HT1080 (cell line): Measurements from ENCODE around the gene SPDYE3. TPM values are rescaled to one million over a fixed set of nuclear protein-coding genes. Genes with fewer than 3 reads are reported as not detected.
"Not testable (repeated sequence)": the region's sequence is repeated elsewhere in the genome, so short reads cannot be mapped to it uniquely, and the experiment has no call there.

Source experiments
- DNase-seq: peaks from one replicate; pipeline ENCODE4 v3.0.0-alpha.2; 2015; ENCODE audit warnings: low read depth
- total RNA-seq: library from RNA; depleted of rRNA; stranded (reverse); fragments of >200 nt; shearing (Covaris generic); gene quantifications from 2 replicates; pipeline ENCODE4 v1.2.3, GENCODE V29; 2014

SPDYE3 gene
- total RNA-seq, 1 experiment from 2014 or later, result not detected

- not testable (repeated sequence) for DNase-seq
Observed at GRCh38 chr7:100287191-100287969, 20.1 kb upstream of the SPDYE3 start.

GRCh38 chr7:100288258-100288657 lies 19.2 kb upstream of the SPDYE3 start:
- DNase-seq, result not testable (repeated sequence)

- not testable (repeated sequence) for DNase-seq
Observed at GRCh38 chr7:100292162-100292561, 15.3 kb upstream of the SPDYE3 start.

GRCh38 chr7:100295269-100295668 lies 12.2 kb upstream of the SPDYE3 start:
- DNase-seq, result peak; percentile 62

- DNase-seq, result not testable (repeated sequence)
Observed at GRCh38 chr7:100297852-100298631, 9.5 kb upstream of the SPDYE3 start.

- not testable (repeated sequence) for DNase-seq
Observed at GRCh38 chr7:100298632-100298895, 8.9 kb upstream of the SPDYE3 start.

- not testable (repeated sequence) for DNase-seq
Observed at GRCh38 chr7:100304526-100304925, 3.0 kb upstream of the SPDYE3 start.

- not testable (repeated sequence) for DNase-seq
Observed at GRCh38 chr7:100318329-100318728, 10.8 kb downstream of the SPDYE3 start.

- DNase-seq, result not testable (repeated sequence)
Observed at GRCh38 chr7:100321648-100322047, 14.1 kb downstream of the SPDYE3 start.

- not testable (repeated sequence) for DNase-seq
Observed at GRCh38 chr7:100324194-100324593, 16.7 kb downstream of the SPDYE3 start.

- DNase-seq, result not testable (repeated sequence)
Observed at GRCh38 chr7:100325671-100326070, 18.2 kb downstream of the SPDYE3 start.

- DNase-seq, result not testable (repeated sequence)
Observed at GRCh38 chr7:100326914-100327313, 19.4 kb downstream of the SPDYE3 start.

GRCh38 chr7:100335566-100336466 lies 28.3 kb downstream of the SPDYE3 start:
- peak; percentile 96 for DNase-seq

GRCh38 chr7:100338083-100338696 lies 30.7 kb downstream of the SPDYE3 start:
- DNase-seq, result not testable (repeated sequence)

- DNase-seq, result not testable (repeated sequence)
Observed at GRCh38 chr7:100341286-100341685, 33.8 kb downstream of the SPDYE3 start.

- no peak for DNase-seq
Observed at GRCh38 chr7:100342765-100343164, 35.3 kb downstream of the SPDYE3 start.

GRCh38 chr7:100344124-100344559 lies 36.6 kb downstream of the SPDYE3 start:
- not testable (repeated sequence) for DNase-seq

GRCh38 chr7:100344560-100345287 lies 37.2 kb downstream of the SPDYE3 start:
- peak; percentile 69 for DNase-seq

- DNase-seq, result not testable (repeated sequence)
Observed at GRCh38 chr7:100345288-100345672, 37.8 kb downstream of the SPDYE3 start.

GRCh38 chr7:100346921-100347320 lies 39.4 kb downstream of the SPDYE3 start:
- no peak for DNase-seq
